NCI-H1105 (cell line): Measurements from ENCODE around the gene YARS1.

ENCODE experiments used
- DNase-seq: peaks from one replicate; lab custom pipeline; 2025; lab: John Stamatoyannopoulos, UW

The YARS1 gene

GRCh38 chr1:32779242-32779641 lies 37.9 kb downstream of the YARS1 start:
- DNase-seq = no peak

- DNase-seq = no peak
These were observed 41.4 kb downstream of the YARS1 start for GRCh38 chr1:32775640-32776337.

- DNase-seq = no peak
These were observed 42.1 kb downstream of the YARS1 start for GRCh38 chr1:32774950-32775634.

GRCh38 chr1:32774464-32774808 lies 42.7 kb downstream of the YARS1 start:
- no peak for DNase-seq

- DNase-seq = no peak
These were observed 43.2 kb downstream of the YARS1 start for GRCh38 chr1:32773764-32774463.

GRCh38 chr1:32773018-32773763 lies 44.0 kb downstream of the YARS1 start:
- DNase-seq = peak; percentile 73

- DNase-seq = no peak
These were observed 44.7 kb downstream of the YARS1 start for GRCh38 chr1:32772281-32773017.

- DNase-seq = no peak
These were observed 45.4 kb downstream of the YARS1 start for GRCh38 chr1:32771561-32772280.

GRCh38 chr1:32770741-32771548 lies 46.2 kb downstream of the YARS1 start:
- no peak for DNase-seq

GRCh38 chr1:32770221-32770731 lies 46.9 kb downstream of the YARS1 start:
- no peak for DNase-seq

GRCh38 chr1:32769524-32770220 lies 47.5 kb downstream of the YARS1 start:
- no peak for DNase-seq

- DNase-seq = no peak
These were observed 48.9 kb downstream of the YARS1 start for GRCh38 chr1:32768110-32768850.

- no peak for DNase-seq
These were observed 49.5 kb downstream of the YARS1 start for GRCh38 chr1:32767641-32768040.

GRCh38 chr1:32767156-32767555 lies 50.0 kb downstream of the YARS1 start:
- DNase-seq = no peak

GRCh38 chr1:32766328-32766972 lies 50.7 kb downstream of the YARS1 start:
- DNase-seq = no peak

- no peak for DNase-seq
These were observed 51.4 kb downstream of the YARS1 start for GRCh38 chr1:32765570-32766327.

GRCh38 chr1:32764826-32765569 lies 52.2 kb downstream of the YARS1 start:
- peak; percentile 72 for DNase-seq
